ENCODE data around the gene CDH11. TPM values are rescaled to one million over a fixed set of nuclear protein-coding genes. Genes with fewer than 3 reads are reported as not detected.

The CDH11 gene
- total RNA-seq, 4 donors from 2014 or later = 28.2 to 74.1 (median 53.2) TPM

GRCh38 chr16:65122724-65123395 lies 997 bp upstream of the CDH11 start:
- no peak for DNase-seq (ENCODE audit: low spot score)
- ATAC-seq (ENCODE audit: low FRiP score) = peak; percentile 35
- TF ChIP-seq, protein P1, sequence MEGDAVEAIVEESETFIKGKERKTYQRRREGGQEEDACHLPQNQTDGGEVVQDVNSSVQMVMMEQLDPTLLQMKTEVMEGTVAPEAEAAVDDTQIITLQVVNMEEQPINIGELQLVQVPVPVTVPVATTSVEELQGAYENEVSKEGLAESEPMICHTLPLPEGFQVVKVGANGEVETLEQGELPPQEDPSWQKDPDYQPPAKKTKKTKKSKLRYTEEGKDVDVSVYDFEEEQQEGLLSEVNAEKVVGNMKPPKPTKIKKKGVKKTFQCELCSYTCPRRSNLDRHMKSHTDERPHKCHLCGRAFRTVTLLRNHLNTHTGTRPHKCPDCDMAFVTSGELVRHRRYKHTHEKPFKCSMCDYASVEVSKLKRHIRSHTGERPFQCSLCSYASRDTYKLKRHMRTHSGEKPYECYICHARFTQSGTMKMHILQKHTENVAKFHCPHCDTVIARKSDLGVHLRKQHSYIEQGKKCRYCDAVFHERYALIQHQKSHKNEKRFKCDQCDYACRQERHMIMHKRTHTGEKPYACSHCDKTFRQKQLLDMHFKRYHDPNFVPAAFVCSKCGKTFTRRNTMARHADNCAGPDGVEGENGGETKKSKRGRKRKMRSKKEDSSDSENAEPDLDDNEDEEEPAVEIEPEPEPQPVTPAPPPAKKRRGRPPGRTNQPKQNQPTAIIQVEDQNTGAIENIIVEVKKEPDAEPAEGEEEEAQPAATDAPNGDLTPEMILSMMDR (IDR thresholded peaks at IDR 0.05) = no peak

DNA sequence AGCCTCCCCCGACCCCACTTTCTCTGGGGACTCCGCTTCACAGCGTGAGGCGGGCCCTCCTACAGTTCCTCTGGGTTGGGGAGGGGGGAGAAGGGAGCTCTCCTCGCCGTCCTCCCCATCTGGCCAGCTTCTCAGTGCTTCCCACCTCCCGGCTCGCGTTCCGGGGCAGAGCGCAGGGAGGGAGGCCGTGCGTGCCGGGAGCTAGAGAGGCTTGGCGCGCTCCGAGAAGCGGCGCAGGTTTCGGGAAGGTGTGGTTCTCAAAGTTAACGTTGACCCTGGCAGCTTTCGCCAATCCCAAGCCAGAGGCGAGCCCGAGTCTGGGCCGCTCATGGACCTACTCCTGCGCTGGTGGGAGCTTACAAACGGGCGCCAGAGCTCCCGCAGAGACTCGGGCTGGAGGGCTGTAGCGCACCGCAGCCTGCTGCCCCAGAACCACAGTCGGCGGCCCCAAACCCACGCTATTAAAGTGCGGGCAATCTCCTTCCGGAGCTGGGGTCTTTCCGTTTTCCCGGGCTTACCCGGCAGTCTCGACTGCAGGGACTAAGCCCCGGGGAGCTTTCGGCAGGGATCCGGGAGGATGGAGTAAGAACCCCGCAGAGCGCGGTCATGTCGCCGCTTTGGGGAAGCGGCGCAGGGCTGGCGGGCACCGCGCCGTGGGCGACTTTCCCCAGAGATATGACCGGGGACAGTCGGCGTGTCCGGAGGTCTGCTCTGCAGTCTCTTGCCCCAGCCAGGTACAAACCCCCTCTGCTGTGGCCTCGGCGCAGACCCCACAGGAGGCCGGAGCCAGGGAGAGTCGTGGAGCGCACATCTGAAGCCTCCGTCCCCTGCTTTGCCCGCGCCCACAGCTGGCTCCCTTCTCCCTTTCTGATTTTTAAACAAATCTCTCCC lies 787 bp downstream of the CDH11 start:
- DNase-seq (ENCODE audit: low spot score) (no peak), ATAC-seq (ENCODE audit: low FRiP score) (no peak)
- TF ChIP-seq, protein P1 (IDR thresholded peaks at IDR 0.05) = no peak

GRCh38 chr16:65120461-65120830 lies 1.4 kb downstream of the CDH11 start:
- DNase-seq (ENCODE audit: low spot score) (no peak), ATAC-seq (ENCODE audit: low FRiP score) (no peak)
- TF ChIP-seq, protein P1 (IDR thresholded peaks at IDR 0.05) = no peak

DNA sequence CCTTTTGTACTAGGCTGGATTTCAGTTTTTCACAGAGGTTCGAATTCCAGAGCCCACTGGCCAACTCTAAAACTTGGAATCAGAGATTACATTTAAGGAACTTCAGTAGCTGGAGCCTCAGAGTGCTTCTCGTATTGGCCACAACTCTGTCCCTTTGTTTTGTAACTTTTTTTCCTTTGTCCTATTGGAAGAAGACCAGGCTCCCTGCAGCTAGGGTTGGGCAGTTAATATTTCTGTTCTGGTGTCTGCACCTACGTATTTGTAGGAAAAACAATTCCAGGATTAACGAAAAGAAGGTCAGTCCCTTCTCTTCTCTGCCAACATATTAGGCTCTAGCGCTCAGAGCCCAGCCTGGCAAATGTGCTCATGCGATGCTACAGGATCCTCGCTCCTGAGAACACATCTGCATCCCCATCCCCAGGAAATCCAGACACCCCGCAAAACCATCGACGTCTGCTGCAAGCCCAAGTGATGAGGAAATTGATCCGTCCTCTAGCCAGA lies 1.9 kb downstream of the CDH11 start:
- TF ChIP-seq, protein P1 (IDR thresholded peaks at IDR 0.05) = no peak
- ATAC-seq (ENCODE audit: low FRiP score) (no peak), DNase-seq (ENCODE audit: low spot score) (no peak)

DNA sequence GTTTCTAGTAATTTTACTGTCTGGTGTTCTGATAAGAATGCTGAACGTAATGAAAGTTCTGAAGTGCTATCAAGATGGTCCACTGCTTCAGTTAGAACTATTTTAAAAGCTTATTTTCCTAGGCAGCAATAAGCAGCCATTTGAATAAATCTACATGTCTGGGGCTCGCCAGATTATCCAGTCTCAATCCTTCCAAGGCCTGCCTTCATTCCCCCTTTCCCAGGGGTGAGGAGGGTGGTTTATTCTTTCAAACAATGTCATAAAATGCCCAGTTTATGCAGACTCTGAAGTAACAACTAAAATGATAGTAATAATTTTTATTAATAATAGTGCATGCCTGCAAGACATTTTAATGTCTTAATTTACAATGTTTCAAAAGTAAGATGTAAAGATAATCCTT lies 2.4 kb downstream of the CDH11 start:
- TF ChIP-seq, protein P1 (IDR thresholded peaks at IDR 0.05) = no peak
- DNase-seq (ENCODE audit: low spot score) (no peak), ATAC-seq (ENCODE audit: low FRiP score) (no peak)

GRCh38 chr16:65118871-65119270 lies 3.0 kb downstream of the CDH11 start:
- TF ChIP-seq, protein P1 (IDR thresholded peaks at IDR 0.05) = no peak
- ATAC-seq (ENCODE audit: low FRiP score) (no peak), DNase-seq (ENCODE audit: low spot score) (no peak)
